ENCODE results near the gene PHLDA2. TPM values are rescaled to one million over a fixed set of nuclear protein-coding genes. Genes with fewer than 3 reads are reported as not detected.

The PHLDA2 gene
- total RNA-seq, 2 donors from 2014 or later, result 3.4 to 12.3 TPM

GRCh38 chr11:2880646-2881045, 48.6 kb downstream of the PHLDA2 start:
- ATAC-seq (replicated peaks in 1 of 2) (no peak), DNase-seq (no peak)
- Mint-ChIP-seq H3K4me1 (ENCODE audit: low read depth) (peaks cover 8% of the 10 kb centered on the region), H3K9me3 (no peaks in the 10 kb centered on the region), H3K4me3 (no peak overlapping the region), H3K27ac (no peak overlapping the region), H3K27me3 (ENCODE audit: low read depth) (peaks cover 14% of the 10 kb centered on the region), H3K36me3 (ENCODE audit: insufficient read depth in 2 of 2) (peaks cover 0 to 2% of the 10 kb centered on the region in 2 donors)

GRCh38 chr11:2878782-2879181, 50.4 kb downstream of the PHLDA2 start:
- DNase-seq, result no peak
- H3K27ac Mint-ChIP-seq, result no peak overlapping the region
- H3K4me1 Mint-ChIP-seq (ENCODE audit: low read depth), result peaks cover 8% of the 10 kb centered on the region
- H3K9me3 Mint-ChIP-seq, result no peaks in the 10 kb centered on the region
- no peak overlapping the region for H3K4me3 Mint-ChIP-seq
- H3K36me3 Mint-ChIP-seq (ENCODE audit: insufficient read depth in 2 of 2), result peaks cover 0 to 2% of the 10 kb centered on the region in 2 donors
- peaks cover 14% of the 10 kb centered on the region for H3K27me3 Mint-ChIP-seq (ENCODE audit: low read depth)
- ATAC-seq (replicated peaks in 1 of 2), result no peak

Other genes with a start within 250 kb of the PHLDA2 start
- gene KCNQ1OT1, start 229.4 kb downstream of the PHLDA2 start, total RNA-seq, result under 1 TPM; 0.26 to 0.35 TPM
- gene CDKN1C, start 43.6 kb downstream of the PHLDA2 start, total RNA-seq, result 1 to 10 TPM; 1.5 to 2.6 TPM
- 100 to 1,000 TPM; 421 to 504 TPM for gene NAP1L4, start 62.9 kb upstream of the PHLDA2 start, total RNA-seq
- gene CARS1, start 128.0 kb upstream of the PHLDA2 start, total RNA-seq, result 100 to 1,000 TPM; 217 to 224 TPM
- 1 to 10 TPM; 6.3 to 7.0 TPM for gene OSBPL5, start 235.9 kb upstream of the PHLDA2 start, total RNA-seq

Data from activated T-cell treated with anti-CD3 and anti-CD28 coated beads, Interleukin-2, amount 50 U/mL, for 72 hours (primary cell).